ENCODE results near the gene NUDT21.
"Not testable (repeated sequence)": the region's sequence is repeated elsewhere in the genome, so short reads cannot be mapped to it uniquely, and the experiment has no call there.

The NUDT21 gene

DNA sequence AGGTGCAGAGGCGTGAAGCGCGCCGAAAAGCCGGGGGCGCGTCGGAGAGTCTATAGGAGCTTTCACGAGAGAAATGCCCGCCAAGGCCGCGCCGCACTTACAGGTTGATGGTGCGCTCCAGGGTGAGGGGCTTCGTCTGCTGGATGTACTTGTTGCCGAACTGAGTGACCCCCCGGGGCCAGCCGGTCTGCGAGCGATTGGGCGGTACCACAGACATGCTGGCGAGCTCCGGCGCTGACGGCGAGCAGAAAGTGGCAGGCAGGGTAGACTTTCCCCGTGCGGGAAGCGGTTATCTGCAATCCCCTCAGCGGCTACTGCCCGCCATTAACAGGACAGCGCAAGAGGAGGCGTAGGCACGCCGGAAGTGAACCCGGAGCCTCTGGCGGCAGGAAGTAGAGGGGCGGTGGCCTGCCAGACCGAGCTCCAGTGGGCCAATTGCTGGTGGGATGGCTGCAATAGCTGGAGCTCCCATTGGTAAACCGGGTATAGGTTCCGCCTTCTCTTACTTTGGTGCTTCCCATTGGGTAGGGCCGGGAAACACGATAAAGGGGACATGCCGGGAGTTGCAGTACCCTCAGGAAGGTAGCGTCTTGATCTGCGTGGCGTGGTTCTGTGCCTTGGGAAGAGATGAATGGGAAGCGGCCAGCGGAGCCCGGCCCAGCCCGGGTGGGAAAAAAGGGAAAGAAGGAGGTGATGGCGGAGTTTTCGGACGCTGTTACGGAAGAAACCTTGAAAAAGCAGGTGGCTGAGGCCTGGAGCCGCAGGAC is at the start of gene NUDT21, which contains the start of gene OGFOD1:
Gene NUDT21, minus strand, starts transcription at position 347 of the 767 bp plus-strand sequence. Its CDS starts 130 bp downstream, at position 217.
Gene OGFOD1, plus strand, starts transcription at position 569 of the 767 bp plus-strand sequence. Its CDS starts 59 bp downstream, at position 628.
- peak; percentile 90 for DNase-seq (ENCODE audit: low read depth in 2 of 2)

DNA sequence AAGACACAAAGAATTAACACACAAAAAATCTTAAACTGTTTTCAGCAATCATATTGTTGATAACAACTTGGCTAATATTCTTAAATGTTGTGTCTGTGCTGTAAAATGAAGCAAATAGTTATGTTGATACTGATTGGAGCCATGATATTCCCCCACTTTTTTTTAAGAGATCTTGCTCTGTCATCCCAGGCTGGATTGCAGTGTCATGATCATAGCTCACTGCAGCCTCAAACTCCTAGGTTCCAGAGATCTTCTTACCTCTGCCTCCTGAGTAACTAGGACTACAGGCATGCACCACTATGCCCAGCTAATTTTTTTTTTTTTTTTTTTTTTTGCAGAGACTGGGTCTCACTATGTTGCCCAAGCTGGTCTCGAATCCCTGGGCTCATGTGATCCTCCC is 42.7 kb upstream of the NUDT21 start:
- DNase-seq (ENCODE audit: low read depth in 2 of 2): no peak

DNA sequence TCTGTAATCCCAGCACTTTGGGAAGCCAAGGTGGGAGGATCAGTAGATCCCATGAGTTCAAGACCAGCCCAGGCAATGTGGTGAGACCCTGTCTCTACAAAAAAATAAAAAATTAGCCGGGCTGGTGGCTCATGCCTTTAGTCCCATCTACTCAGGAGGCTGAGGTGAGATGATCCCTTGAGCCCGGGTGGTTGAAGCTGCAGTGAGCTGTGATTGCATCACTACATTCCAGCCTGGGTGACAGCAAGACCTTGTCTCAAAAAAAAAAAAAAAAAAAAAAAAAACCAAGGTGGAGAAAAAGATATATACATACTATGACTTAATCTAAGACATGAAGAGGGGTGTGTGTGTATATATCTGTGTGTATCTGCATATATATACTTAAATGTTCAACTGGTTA is 42.0 kb upstream of the NUDT21 start:
- no peak for DNase-seq (ENCODE audit: low read depth in 2 of 2)

DNA sequence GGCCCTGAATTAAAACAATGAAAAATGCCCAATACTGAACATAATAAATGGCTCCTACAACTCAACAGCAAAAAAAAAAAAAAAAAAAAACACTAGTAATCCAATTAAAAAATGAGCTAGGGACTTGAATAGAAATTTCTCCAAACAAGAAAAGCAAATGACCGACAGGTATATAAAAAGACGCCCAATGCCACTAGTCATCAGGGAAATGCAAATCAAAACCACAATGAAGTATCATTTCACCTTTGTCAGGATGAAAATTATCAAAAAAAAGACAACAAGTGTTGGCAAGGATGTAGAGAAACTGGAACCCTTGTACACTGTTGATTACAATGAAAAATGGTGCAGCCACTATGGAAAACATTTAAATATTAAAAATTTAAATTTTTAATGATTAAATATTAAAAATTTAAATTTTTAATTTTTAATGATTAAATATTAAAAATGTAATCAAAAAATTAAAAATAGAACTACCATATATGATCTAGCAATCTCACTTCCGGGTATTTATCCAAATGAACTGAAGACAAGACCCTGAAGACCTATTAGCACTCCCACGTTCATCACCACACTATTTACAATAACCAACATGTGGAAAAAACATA is 40.6 kb upstream of the NUDT21 start:
- DNase-seq (ENCODE audit: low read depth in 2 of 2): no peak

DNA sequence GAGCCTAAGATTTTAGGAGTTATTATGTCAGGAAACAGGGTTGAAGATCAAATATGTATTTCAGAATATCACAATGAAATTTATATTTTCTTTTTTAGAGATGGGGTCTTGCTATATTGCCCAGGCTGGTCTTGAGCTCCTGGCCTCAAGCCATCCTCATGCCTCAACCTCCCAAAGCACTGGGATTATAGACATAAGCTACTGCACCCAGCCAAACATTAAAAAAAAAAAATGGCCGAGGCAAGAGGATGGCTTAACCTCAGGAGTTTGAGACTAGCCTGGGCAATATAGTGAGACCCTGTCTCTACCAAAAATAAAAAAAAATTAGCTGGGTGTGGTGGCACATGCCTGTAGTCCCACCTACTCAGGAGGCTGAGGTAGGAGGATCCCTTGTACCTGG is 37.7 kb upstream of the NUDT21 start:
- DNase-seq (ENCODE audit: low read depth in 2 of 2): not testable (repeated sequence)

DNA sequence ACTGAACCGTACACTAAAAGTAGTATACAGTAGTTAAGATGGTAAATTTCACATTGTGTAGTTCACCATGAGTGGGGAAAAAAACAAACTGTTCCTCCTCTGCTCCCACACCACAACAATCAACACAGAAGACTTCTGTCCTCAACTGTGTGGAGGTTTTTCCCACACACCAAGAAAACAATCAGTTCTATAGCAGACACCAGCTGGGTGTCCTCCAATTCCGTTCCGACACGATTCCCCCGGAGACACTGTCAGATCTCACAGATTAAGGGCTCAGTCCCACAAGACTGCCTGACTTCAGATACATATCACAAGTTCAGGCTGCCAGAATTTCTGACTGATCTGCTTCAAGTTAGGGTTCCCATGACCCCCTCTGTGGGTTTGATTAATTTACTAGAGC is 36.9 kb upstream of the NUDT21 start:
- no peak for DNase-seq (ENCODE audit: low read depth in 2 of 2)

DNA sequence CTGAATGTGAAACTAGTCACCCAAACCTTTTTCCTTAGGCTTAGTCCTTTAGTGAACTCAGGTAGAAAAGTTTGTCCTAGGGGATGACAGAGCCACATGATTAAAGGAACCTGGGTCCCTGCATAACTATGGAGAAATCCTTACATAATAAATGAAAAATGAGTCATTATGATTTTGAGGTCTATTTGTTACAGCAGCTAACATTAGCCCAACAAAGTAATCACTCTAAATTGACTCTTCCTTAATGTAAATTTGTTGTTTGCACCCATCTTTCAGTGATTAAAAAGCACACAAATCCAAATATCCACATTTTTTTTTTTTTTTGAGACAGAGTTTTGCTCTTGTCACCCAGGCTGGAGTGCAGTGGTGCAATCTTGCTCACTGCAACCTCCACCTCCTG is 32.3 kb upstream of the NUDT21 start:
- no peak for DNase-seq (ENCODE audit: low read depth in 2 of 2)

DNA sequence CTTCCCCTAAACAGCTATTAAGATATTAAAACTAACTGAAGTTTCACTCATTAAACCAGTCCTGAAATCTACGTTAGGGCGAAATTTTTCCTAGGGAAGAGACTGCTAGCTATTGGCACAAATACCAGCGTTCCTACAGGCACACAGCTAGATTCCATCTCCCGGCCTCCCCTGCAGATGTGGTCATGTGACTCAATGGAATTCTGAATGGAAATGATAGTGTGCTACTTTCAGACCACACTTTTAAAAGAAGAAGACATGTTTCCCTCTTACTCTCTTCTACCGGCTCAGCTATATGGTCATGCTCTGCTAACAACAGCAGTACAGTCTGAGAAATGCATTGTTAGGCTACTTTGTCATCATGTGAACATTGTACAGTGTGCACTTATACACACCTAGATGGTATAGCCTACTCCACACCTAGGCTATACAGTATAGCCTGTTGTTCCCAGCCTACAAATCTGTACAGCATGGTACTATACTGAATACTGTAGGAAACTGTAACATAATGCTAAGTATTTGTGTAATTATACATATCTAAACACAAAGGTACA is 31.6 kb upstream of the NUDT21 start:
- no peak for DNase-seq (ENCODE audit: low read depth in 2 of 2)

DNA sequence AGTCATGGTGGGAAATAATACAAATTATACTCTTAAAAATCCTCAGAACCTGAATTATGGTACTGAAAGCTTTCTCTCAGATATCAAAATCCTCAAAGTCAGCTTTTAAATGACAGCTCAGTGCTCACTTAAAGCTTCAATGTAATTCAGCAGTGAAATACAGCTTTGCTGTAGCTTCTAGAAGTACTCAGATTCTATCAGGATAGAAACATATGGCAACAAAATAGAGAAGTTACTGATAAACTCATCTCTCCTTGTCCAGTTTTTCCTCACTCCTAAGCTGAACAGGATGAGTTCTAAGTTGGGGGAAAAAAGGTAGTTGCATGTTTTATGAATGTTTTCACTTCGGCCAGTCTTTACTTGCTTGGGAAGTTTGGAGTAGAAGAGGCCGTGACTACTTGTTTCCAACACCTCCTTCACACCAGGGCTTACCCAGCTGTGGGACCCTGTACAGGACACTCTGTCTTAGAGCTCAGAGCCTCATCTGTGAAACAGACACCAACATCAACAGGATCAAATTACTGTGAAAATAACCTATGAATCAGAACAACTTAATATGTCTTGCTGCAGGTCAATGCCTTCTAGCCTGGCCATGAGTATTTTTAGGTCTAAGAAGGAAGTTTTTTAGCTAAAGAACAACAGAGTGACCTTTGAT is 30.5 kb upstream of the NUDT21 start:
- DNase-seq (ENCODE audit: low read depth in 2 of 2): no peak

DNA sequence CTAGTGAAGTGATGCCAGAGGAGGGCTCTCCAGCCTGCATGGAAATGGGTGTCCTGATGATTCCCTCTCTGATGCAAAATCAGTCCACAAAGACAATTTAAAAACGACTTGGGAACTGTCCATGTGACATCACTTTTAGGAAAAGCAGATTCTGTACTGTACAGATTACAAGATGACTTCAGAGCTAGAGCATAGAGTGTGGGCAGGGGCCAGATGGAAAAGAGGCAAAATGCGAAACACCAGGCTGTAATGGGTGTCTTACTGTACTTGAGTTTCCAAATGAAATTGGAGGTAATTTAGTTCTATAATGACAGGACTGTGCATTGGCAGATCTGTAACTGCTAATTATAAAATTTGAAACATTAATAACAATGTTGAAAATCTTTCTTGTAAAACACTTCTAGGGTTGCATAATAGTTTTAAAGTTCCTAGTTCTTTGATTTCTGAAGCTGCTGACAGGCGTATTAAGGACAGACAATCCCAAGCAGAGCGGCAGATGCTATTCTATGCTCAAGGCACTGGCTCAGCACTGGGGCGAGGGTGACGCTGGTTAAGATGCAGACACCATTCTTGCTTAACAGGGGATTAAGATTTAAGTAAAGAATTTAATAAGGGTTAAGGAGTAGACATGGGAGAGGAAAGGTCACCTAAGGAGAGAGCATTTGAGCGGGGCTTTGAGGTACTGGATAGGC is 29.8 kb upstream of the NUDT21 start:
- no peak for DNase-seq (ENCODE audit: low read depth in 2 of 2)

DNA sequence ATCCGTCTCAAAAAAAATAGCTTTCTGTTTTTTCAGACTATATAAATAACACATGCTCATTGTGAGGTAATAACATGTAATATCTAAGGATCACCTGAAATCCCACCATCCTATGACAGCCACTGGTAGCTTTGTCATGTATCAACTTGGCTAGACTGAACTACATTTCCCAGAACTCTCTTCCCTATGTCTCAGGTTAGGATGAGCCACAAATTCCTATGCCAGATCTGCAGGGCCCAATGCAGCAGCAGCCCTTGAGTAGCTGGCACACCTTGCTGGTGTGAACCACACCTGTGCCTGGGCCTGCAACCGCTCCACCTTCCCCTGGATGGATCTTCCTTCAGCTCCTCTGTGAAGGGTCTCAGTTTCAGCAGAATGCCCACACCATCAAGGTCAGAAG is 28.3 kb upstream of the NUDT21 start:
- no peak for DNase-seq (ENCODE audit: low read depth in 2 of 2)

DNA sequence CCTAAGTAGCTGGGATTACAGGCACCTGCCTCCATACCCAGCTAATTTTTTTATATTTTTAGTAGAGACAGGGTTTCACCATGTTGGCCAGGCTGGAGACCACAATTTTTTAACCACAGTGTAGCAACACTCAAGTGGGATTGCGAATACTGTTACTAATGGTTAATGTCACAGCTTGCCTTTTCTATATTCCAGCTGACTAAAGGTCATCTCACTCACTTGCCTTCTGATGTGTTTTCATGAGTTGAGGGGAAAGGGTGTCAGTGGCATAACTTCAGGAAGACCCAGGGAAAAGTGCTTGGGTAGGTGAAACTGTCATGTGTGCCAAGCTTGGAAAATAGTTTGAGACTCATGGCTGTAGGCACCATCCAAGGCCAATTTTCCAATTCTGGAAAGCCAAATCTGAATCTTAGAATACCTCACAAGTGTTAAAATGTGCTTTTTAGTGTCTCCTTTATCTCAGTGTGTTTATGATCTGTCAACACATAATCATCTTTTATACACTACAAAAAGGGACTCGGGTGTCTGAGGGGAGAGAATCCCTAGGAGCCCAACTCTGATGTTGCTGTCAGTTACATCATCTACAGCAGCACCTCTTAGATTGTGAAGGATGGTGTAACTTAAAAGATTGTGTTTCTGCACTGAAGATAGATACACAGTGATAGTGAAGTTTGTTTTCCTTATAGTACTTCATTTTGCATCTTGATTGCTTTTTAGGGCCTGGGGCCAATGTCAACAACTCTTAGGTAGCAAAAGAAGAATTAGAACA is 27.3 kb upstream of the NUDT21 start:
- no peak for DNase-seq (ENCODE audit: low read depth in 2 of 2)

DNA sequence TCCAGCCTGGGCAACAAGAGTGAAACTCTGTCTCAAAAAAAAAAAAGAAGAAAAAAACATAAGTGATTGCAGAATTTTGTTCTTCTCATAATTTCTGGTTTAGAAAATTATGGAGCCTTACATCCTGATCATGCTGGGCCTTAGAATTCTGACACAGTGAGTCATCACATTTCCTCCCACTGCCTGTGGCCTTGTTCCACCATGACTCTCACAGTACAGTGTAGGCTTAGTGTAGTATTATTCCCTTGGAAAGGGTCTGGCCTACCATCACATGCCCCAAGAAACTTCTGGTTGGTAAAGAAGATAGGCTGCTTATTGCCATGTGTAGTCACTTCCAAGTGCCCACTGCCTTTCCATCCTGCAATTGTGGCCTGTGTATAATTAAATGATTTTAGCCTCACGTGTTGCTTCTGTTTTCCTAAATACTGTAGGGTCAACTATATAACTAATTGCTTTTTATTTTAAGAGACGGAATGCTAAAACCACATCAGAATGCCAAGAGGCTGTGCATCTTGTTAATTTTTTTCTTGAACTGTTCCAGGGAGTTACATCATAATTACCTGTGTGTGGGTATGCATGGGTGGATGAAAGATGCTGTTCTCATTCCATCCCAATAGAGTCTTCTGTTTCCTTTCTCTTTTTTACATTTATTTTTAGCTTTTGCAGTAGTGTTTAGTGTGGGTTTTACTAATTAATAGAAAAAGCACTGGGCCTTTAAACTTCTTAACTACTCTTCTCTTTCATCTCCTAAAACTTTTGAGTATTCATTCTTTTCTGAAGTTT is 26.2 kb upstream of the NUDT21 start:
- no peak for DNase-seq (ENCODE audit: low read depth in 2 of 2)

DNA sequence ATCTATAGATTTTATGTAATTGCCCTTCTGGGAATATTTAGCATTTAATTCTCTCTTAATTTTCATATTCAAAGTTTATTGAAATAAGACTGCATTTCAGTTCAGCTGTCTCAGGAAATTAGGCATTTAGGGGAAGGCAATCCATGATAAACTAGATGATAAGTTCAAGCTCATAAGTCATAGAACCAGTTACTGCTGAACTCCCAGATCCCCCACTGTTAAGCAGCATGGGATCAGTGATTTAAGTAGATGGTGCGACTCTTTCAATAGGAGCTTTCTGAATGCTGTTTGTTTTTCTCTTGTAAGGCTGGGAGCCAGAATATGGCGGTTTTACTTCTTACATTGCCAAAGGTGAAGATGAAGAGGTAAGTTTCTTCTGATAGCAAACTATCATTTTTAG is 24.1 kb upstream of the NUDT21 start:
- no peak for DNase-seq (ENCODE audit: low read depth in 2 of 2)

DNA sequence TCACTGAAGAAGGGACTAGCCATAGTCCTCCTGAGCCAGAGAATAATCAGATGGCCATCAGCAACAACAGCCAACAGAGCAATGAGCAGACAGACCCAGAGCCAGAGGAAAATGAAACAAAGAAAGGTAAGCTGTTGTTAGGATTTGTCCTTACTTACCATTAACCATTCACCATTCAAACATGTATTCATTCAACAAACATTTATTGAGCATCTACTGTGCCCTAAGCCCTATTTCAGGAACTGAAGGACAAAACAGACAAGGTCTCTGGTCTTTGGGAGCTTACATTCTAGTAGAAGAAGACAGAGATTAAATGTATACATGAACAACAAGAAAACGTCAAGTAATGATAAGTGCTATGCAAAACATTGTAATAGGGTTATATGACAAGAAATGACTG is 19.5 kb upstream of the NUDT21 start:
- no peak for DNase-seq (ENCODE audit: low read depth in 2 of 2)

DNA sequence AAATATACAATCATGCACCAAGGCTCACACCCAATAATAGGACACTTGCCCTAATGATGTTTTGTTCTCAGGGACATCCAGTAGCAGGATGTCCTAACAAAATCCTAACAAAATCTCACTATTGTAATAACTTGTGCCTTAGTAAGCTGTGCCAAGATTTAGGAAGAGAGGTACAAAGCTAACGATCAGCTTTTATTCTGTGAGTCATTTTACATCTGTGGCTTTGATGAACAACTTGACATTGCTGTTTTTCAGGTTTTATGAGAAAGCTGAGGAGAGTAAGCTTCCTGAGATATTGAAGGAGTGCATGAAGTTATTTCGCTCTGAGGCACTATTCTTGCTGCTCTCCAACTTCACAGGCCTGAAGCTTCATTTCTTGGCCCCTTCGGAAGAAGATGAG is 19.1 kb upstream of the NUDT21 start:
- DNase-seq (ENCODE audit: low read depth in 2 of 2): no peak

DNA sequence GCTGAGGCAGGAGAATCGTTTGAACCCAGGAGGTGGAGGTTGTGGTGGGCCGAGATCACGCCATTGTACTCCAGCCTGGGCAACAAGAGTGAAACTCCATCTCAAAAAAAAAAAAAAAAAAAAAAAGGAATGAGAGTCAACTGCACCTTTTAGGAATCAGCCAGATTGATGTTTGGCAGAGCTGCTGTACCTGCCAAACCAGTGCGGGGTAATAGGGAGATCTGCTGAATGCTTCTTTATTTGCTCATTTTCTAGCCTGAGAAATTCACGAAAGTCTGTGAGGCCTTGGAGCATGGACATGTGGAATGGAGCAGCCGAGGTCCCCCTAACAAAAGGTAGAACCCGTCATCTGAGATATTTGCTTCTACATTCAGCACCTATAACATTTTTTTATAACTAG is 18.6 kb upstream of the NUDT21 start:
- DNase-seq (ENCODE audit: low read depth in 2 of 2): no peak

DNA sequence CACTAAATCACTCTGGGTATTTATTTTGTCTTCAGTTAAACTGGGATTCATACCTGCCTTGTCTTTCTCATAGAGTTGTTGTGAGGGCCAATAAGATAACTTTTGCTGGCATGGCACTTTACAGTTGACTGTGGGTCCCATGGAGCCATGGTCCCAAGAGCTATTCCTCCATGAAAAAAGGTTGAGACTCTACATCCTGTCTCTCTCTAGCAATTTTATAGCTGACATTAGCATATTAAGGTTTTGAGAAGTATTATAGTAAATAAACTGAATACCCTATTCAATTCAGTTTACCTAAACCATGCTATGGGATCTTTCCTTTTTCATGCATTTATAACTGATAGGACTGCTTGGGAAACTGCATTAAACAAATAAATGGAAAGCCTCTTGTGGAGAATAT is 17.7 kb upstream of the NUDT21 start:
- no peak for DNase-seq (ENCODE audit: low read depth in 2 of 2)

DNA sequence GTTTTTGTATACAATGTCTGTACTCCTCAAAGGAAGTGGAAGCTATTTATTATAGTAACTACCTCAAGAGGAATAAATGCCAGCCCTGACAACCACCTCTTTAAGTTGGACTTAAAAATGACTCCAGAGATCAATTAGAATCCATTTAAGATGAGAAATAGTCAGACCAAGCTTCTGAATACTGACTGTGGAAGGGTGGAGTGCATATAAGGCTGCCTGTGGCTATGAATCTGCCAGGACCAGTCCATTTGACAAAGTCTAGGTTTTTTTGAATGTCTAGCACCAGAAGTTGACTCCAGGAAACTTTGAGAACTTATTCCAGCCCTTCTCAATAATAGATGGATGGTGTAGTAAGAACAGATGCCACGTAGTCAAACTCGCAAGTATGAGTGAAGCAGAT is 15.2 kb upstream of the NUDT21 start:
- DNase-seq (ENCODE audit: low read depth in 2 of 2): no peak

DNA sequence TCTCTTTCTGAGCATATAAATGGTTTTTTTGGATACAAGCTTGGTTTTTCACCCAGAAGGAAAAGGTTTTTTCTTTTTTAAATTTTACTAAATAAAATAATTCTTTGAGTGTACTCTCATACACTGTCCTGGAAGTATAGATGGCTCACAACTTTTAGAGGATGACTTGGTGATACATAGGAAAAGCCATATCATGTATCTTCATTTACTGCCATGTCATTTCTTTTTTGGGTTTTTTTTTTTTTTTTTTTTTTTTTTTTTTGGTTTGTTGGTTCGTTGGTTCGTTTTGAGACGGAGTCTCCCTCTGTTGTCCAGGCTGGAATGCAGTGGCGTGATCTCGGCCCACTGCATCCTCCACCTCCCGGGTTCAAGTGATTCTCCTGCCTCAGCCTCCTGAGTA is 12.0 kb upstream of the NUDT21 start:
- no peak for DNase-seq (ENCODE audit: low read depth in 2 of 2)

All from stimulated activated CD8-positive, alpha-beta memory T cell treated with anti-CD3 and anti-CD28 coated beads, Interleukin-7, amount 100 ng/mL, for 4 hours (primary cell).